22Rv1 (cell line): ENCODE results near the gene NPR1.

Experiments used
- CTCF ChIP-seq: fragments of 450-650 bp; IDR thresholded peaks from 2 replicates; pipeline ENCODE4 v1.5.1; 2017; ENCODE audit warnings: mild to moderate bottlenecking
- ZFX ChIP-seq: fragments of 450-650 bp; IDR thresholded peaks from 2 replicates; pipeline ENCODE4 v1.6.1; 2017; ENCODE audit warnings: antibody characterized with exemption, borderline replicate concordance

GRCh38 chr1:153697191-153698019 lies 18.9 kb downstream of the NPR1 start:
- TF ChIP-seq CTCF (no peak), ZFX (no peak)
